NCI-H187 (cell line): ENCODE results near the gene PSG4.
"Not testable (repeated sequence)": the region's sequence is repeated elsewhere in the genome, so short reads cannot be mapped to it uniquely, and the experiment has no call there.

Experiments
- DNase-seq, 2 experiments: peaks; one replicate each; lab custom pipeline; 2025; lab: John Stamatoyannopoulos, UW

Gene PSG4

GRCh38 chr19:43198686-43199419 lies 6.6 kb downstream of the PSG4 start:
- DNase-seq, result not testable (repeated sequence)

GRCh38 chr19:43197666-43198397 lies 7.6 kb downstream of the PSG4 start:
- DNase-seq, result not testable (repeated sequence)

DNA sequence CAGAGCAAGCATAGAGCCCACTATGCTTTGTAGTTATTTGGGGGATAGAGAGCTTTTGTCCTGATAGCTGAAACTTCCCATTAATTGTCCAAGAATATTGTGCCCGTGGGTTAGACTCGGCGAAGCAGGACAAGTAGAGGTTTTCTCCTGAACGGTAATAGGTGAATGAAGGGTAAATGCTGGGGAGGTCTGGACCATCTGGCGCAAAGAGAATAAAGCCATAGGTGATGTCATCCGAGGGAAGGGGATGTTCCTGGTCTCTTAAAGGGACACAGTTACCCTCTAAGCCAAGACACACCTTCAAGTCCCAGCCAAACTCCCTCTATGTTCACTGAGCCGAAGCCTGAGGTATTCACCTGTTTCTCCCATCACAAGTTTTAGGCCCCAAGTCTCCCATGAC lies 11.0 kb downstream of the PSG4 start:
- not testable (repeated sequence) for DNase-seq

- DNase-seq, result not testable (repeated sequence)
These were observed 12.9 kb downstream of the PSG4 start for GRCh38 chr19:43192381-43193155.

GRCh38 chr19:43188092-43188491 lies 17.3 kb downstream of the PSG4 start:
- not testable (repeated sequence) for DNase-seq

GRCh38 chr19:43186311-43186935 lies 19.0 kb downstream of the PSG4 start, which contains the start of gene PSG5:
TSS of gene PSG5 (minus strand) at chr19:43186536. CDS start at chr19:43186405, 131 bp downstream.
- DNase-seq, result not testable (repeated sequence)

- not testable (repeated sequence) for DNase-seq
These were observed 23.3 kb downstream of the PSG4 start for GRCh38 chr19:43181869-43182771.

- not testable (repeated sequence) for DNase-seq
These were observed 25.8 kb downstream of the PSG4 start for GRCh38 chr19:43179569-43180147.

- not testable (repeated sequence) for DNase-seq
These were observed 26.9 kb downstream of the PSG4 start for GRCh38 chr19:43178577-43178976.

DNA sequence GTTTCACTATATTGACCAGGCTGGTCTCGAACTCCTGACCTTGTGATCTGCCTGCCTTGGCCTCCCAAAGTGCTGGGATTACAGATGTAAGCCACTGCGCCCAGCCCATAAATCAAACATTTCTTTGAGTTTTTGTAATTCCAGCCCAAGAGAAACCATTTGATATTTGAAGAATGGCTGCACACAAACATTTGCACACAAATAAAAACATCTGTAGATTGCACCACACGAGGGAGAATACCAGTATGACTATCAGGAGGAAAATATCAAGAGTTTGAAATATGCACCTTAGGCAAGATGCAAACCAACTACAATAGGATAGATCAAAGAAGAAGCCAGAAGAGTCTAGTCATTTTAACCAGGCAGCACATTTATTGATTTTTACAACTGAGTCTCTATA lies 39.5 kb downstream of the PSG4 start:
- DNase-seq, result not testable (repeated sequence)

DNA sequence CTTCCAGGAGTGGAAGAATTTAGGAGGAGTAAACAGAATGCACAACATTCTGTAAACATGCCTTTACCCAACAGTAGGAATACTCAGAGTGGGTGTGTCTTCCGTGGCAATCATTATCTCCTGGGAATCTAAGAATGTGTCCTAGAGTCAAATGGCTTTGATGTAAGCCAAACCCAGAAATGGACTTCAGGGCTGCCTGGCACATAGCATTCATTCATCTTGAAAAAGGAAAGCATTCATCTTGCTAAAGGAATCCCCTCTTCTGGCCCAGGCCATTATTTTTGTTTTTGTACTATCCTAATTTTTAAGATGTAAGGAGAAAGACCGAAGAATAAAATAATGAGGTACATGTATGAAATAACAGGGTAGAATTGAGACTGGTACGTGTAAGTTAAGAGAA lies 42.3 kb downstream of the PSG4 start:
- DNase-seq, result not testable (repeated sequence)

DNA sequence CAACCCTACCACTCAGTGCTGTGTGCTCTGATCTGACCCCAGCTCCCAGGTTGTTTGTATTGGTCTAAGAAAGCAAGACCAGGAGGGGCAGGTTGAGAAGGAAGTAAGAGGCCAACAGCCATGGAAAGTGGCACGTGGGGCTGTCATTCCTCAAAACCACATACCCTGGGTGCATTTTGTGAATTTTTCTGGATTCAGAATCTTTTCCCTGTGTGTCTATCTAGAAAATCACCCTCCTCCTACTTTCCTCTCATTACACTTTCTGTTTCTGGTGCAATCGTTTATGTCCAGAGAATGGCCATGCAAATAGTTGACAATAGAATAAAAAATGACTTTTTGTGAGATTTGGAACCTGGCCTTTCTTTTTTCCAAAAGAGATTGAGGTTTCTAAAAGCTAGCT lies 43.2 kb downstream of the PSG4 start:
- DNase-seq, result not testable (repeated sequence)

DNA sequence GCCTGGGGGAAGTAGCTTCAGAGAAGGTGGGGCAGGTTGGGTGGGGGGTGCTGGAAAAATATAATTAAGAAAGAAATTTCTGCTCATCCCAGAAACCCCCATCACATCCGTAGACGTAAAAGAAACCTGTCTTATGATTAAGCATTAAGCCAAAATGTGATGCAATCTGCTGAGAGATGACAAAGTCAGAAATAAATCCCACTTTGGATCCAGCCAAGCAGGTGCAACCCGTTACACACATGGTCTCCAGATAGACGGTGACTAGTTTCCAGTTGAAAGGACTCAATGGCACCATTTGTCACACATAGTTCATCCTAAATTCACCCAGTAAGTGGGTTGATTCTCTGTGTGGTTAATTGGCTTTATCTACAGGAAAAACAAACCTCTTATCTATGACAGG lies 53.2 kb downstream of the PSG4 start:
- DNase-seq, result no peak

DNA sequence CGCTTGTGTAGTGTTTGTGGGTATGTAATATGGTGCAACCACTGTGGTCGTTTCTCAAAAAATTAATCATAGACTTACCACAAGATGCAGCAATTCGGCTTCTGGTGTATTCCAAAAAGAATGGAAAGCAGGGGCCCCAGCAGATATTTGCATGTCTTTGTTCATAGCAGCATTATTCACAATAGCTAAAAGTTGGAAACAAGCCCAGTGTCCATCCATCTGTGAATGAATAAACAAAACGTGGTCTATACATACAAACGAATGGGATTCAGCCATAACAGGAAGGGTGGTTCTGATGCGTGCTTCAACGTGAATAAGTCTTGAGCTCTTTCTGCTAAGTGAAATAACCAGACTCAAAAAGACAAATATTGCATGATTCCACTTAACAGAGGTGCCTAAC lies 55.6 kb downstream of the PSG4 start:
- DNase-seq, result not testable (repeated sequence)

DNA sequence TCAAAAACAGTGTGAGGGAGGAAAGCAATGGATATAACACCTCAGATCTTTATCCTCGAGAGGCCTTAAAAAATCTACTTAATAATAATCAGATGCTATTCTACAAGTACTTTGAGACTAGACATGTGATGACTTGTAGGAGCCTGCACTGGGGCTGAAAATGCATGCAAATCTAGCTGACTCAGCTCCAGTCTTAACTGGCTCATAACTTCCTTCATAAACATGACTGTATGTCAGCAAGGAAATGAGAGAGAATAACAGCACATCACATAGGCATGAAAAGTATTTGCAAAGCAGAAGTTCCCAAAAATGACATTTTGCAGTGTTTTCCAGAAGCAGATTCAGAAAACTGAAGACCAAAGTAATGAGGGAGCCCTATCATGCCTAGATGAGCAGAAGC lies 57.2 kb downstream of the PSG4 start:
- DNase-seq, result no peak
